Liver (tissue), 9 donors: Measurements from ENCODE around the gene HYAL1. TPM values are rescaled to one million over a fixed set of nuclear protein-coding genes. Genes with fewer than 3 reads are reported as not detected.
A peak's percentile ranks its signal among the peaks of the same experiment; 100 is the strongest.

Experiments
- DNase-seq: peaks from one replicate; pipeline ENCODE4 v3.0.0-alpha.2; 2017; ENCODE audit warnings: low spot score
- H3K27ac ChIP-seq, 2 donors: one replicate each; pipeline ENCODE4 v1.7.0; 2013; ENCODE audit warnings: inconsistent platforms in 2 of 2, low read length in 2 of 2, control low read depth in 1 of 2, low read depth in 1 of 2, mild to moderate bottlenecking in 1 of 2
- H3K27me3 ChIP-seq, 4 donors: one replicate each; pipeline versions ENCODE4 v1.6.1 to v1.7.0; 2013; ENCODE audit warnings: low read length in 3 of 4, inconsistent platforms in 1 of 4, mild to moderate bottlenecking in 1 of 4, moderate library complexity in 1 of 4; ENCODE audit not compliant: control insufficient read depth in 4 of 4, insufficient read depth in 4 of 4
- H3K36me3 ChIP-seq, 4 donors: one replicate each; pipeline versions ENCODE4 v1.6.1 to v1.7.0; 2013; ENCODE audit warnings: low read length in 3 of 4, mild to moderate bottlenecking in 3 of 4, low read depth in 1 of 4, moderate library complexity in 1 of 4; ENCODE audit not compliant: control insufficient read depth in 4 of 4, insufficient read depth in 3 of 4
- H3K4me1 ChIP-seq, 4 donors: one replicate each; pipeline versions ENCODE4 v1.6.1 to v1.7.0; 2013; ENCODE audit warnings: low read length in 3 of 4, mild to moderate bottlenecking in 3 of 4, moderate library complexity in 1 of 4; ENCODE audit not compliant: control insufficient read depth in 4 of 4, insufficient read depth in 4 of 4
- H3K4me3 ChIP-seq, 3 donors: one replicate each; pipeline versions ENCODE4 v1.6.1 to v1.7.0; 2013; ENCODE audit warnings: low read length in 3 of 3, control low read depth in 1 of 3, low read depth in 1 of 3, mild to moderate bottlenecking in 1 of 3
- H3K9ac ChIP-seq, 2 donors: one replicate each; pipeline ENCODE4 v1.7.0; 2013; ENCODE audit warnings: low read length in 2 of 2, mild to moderate bottlenecking in 2 of 2, moderate library complexity in 2 of 2, control low read depth in 1 of 2, low read depth in 1 of 2
- H3K9me3 ChIP-seq, 4 donors: one replicate each; pipeline versions ENCODE4 v1.6.1 to v1.7.0; 2013; ENCODE audit warnings: low read length in 3 of 4; ENCODE audit not compliant: control insufficient read depth in 4 of 4
- ATF3 ChIP-seq: IDR thresholded peaks from 2 replicates; pipeline ENCODE4 v1.6.1; 2016; ENCODE audit warnings: antibody characterized with exemption
- EGR1 ChIP-seq, 2 donors: IDR thresholded peaks; 2 replicates each; pipeline ENCODE4 v1.6.1; 2016 to 2018; ENCODE audit warnings: antibody characterized with exemption in 2 of 2, low read depth in 2 of 2
- FOXA1 ChIP-seq: IDR thresholded peaks from 2 replicates; pipeline ENCODE4 v1.6.1; 2016; ENCODE audit warnings: antibody characterized with exemption
- FOXA2 ChIP-seq: IDR thresholded peaks from 2 replicates; pipeline ENCODE4 v1.6.1; 2016; ENCODE audit warnings: antibody characterized with exemption
- HNF4A ChIP-seq, 2 donors: conservative IDR thresholded peaks; 2 replicates each; pipeline ENCODE4 v1.6.1; 2016; ENCODE audit warnings: antibody characterized with exemption in 2 of 2, mild to moderate bottlenecking in 2 of 2
- HNF4G ChIP-seq: IDR thresholded peaks from 2 replicates; pipeline ENCODE4 v1.6.1; 2016; ENCODE audit warnings: antibody characterized with exemption
- MAX ChIP-seq: IDR thresholded peaks from 2 replicates; pipeline ENCODE4 v1.6.1; 2016; ENCODE audit warnings: antibody characterized with exemption
- REST ChIP-seq: IDR thresholded peaks from 2 replicates; pipeline ENCODE4 v1.6.1; 2016; ENCODE audit warnings: antibody characterized with exemption, mild to moderate bottlenecking
- RXRA ChIP-seq, 2 donors: IDR thresholded peaks; 2 replicates each; pipeline ENCODE4 v1.6.1; 2017 to 2018; ENCODE audit warnings: antibody characterized with exemption in 2 of 2, mild to moderate bottlenecking in 1 of 2
- SP1 ChIP-seq: IDR thresholded peaks from 2 replicates; pipeline ENCODE4 v1.6.1; 2018; ENCODE audit warnings: antibody characterized with exemption, mild to moderate bottlenecking
- TAF1 ChIP-seq: conservative IDR thresholded peaks from 2 replicates; pipeline ENCODE4 v1.6.1; 2016; ENCODE audit warnings: antibody characterized with exemption, mild to moderate bottlenecking
- YY1 ChIP-seq: IDR thresholded peaks from 2 replicates; pipeline ENCODE4 v1.6.1; 2016; ENCODE audit warnings: antibody characterized with exemption, mild to moderate bottlenecking
- ZBTB33 ChIP-seq: IDR thresholded peaks from 2 replicates; pipeline ENCODE4 v1.6.1; 2016; ENCODE audit warnings: antibody characterized with exemption
- whole genome bisulfite sequencing: extraction: QIAGEN DNeasy Blood & Tissue Kit; methylation state at CpG from one replicate; pipeline ENCODE4 v1.1.7; 2013; 5-methylcytosine and 5-hydroxymethylcytosine counted together
- polyA plus RNA-seq, 2 donors: library from polyadenylated mRNA; stranded (reverse) in 1 of 2; unstranded in 1 of 2; fragments of 200-250 nt in 1 of 2; fragments of >200 nt in 1 of 2; fragmentation: Nextera tagmentation in 1 of 2; extraction: Ambion mirVana in 1 of 2; gene quantifications; one replicate each; pipeline versions ENCODE4 v1.2.1 to v1.2.3, GENCODE V29; 2013 to 2015
- total RNA-seq, 2 donors: library from RNA; depleted of rRNA; stranded (reverse); fragments of >200 nt; gene quantifications; one replicate each; pipeline ENCODE4 v1.2.3, GENCODE V29; 2014
- donor health status: healthy.
- donor health status: healthy.
- donor health status: healthy.
- donor health status: healthy.
- donor health status: healthy.

Gene HYAL1
- total and polyA plus RNA-seq, 4 donors, result 82.3 to 156 (median 121) TPM

GRCh38 chr3:50271314-50271936, 31.9 kb downstream of the HYAL1 start:
- DNase-seq, result no peak
- Histone ChIP-seq H3K27ac (no peak overlapping the region), H3K9me3 (no peaks in the 10 kb centered on the region), H3K9ac (no peak overlapping the region), H3K4me3 (no peak overlapping the region), H3K27me3 (peaks cover 0 to 2% (median 0%) of the 10 kb centered on the region in 4 donors), H3K4me1 (peaks cover 3 to 55% (median 24%) of the 10 kb centered on the region in 4 donors), H3K36me3 (no peaks in the 10 kb centered on the region)
- TF ChIP-seq SP1, result peak; percentile 29
- TF ChIP-seq RXRA (IDR thresholded peaks at IDR 0.05), result peak; percentile 44 to 52
- peak; percentile 16 to 21 for TF ChIP-seq HNF4A (conservative IDR thresholded peaks at IDR 0.05)
- no peak for TF ChIP-seq ZBTB33
- WGBS, result 59% methylated on average over 10 of the region's 10 CpGs

- Histone ChIP-seq H3K4me1 (peaks cover 3 to 51% (median 24%) of the 10 kb centered on the region in 4 donors), H3K36me3 (no peaks in the 10 kb centered on the region), H3K9ac (no peak overlapping the region), H3K4me3 (no peak overlapping the region), H3K27me3 (peaks cover 0 to 2% (median 0%) of the 10 kb centered on the region in 4 donors), H3K9me3 (no peaks in the 10 kb centered on the region), H3K27ac (no peak overlapping the region)
- TF ChIP-seq HNF4A (conservative IDR thresholded peaks at IDR 0.05), result no peak
- TF ChIP-seq REST, result no peak
- TF ChIP-seq ATF3, result no peak
- no peak for TF ChIP-seq HNF4G
- TF ChIP-seq YY1, result no peak
- no peak for TF ChIP-seq RXRA (IDR thresholded peaks at IDR 0.05)
- TF ChIP-seq FOXA2, result no peak
- WGBS, result 86% methylated on average over 19 of the region's 19 CpGs
- DNase-seq, result no peak
These were observed 32.8 kb downstream of the HYAL1 start for GRCh38 chr3:50270422-50271224.

- no peaks in the 10 kb centered on the region for H3K36me3 ChIP-seq
- no peaks in the 10 kb centered on the region for H3K27me3 ChIP-seq
- H3K4me1 ChIP-seq, result peaks cover 1 to 45% (median 22%) of the 10 kb centered on the region in 4 donors
- H3K27ac ChIP-seq, result no peak overlapping the region
- 90% methylated on average over 8 of the region's 8 CpGs for WGBS
- DNase-seq, result no peak
- no peak overlapping the region for H3K9ac ChIP-seq
- no peaks in the 10 kb centered on the region for H3K9me3 ChIP-seq
- no peak overlapping the region for H3K4me3 ChIP-seq
- TF ChIP-seq REST (no peak), MAX (no peak), FOXA1 (no peak), TAF1 (no peak), EGR1 (IDR thresholded peaks at IDR 0.05; ENCODE audit: low read depth in 2 of 2) (no peak), SP1 (no peak), ATF3 (no peak)
These were observed 33.4 kb downstream of the HYAL1 start for GRCh38 chr3:50269977-50270413.
